ENCODE results near the gene ETS2.
"Not testable (repeated sequence)": the region's sequence is repeated elsewhere in the genome, so short reads cannot be mapped to it uniquely, and the experiment has no call there.

Gene ETS2

DNA sequence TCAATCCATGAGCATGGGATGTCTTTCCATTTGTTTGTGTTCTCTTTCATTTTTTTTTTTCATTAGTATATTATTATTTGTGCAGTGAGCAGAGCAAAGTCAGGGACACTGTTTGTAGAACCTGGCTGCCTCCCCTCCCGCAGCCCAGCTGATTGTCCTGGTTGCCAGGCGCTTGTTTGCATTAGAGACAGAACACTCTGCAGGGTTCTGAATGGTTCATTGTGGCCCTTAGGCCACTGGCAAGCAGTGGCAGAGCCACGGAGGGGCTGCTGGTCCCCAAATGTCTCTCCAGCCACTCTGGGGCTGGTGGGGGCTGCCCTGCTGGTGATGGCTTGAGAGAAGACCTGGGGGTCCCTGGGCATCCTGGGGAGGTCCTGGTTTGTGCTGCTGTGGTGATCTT lies 29.0 kb downstream of the ETS2 start:
- in situ Hi-C loops (cut with MboI; ENCODE audit: low sequenced_read_pairs), result no loop called here

DNA sequence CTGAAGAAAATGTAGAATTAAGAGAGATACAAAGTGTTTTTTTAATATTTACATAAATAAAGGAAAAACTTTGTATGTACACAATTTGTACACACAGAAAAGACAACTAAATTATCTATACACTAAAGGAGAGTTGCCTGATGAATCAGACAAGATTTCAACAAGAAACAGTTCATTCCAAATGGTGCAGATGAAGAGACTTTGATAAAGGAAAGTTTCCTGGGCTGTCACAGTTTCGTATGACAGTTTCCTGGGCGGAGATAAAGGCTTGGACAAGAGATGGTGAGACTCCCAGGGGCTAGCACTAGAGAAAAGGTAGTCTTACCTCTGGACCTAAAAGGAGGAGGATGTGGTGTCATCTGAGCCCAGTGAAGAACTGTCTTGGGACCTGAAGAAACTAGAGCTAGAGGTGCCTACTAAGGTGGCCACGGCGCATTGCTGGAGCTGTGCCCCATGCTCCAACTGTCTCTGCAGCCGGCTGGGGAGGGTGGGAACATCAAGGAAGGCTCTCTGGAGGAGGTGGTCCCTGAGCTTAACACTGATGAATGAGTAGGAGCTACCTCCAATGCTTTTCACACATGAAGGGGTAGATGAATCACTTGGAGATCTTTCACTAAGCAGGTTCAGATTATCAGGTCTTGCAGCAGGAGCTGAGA lies 32.2 kb downstream of the ETS2 start:
- in situ Hi-C loops (cut with MboI; ENCODE audit: low sequenced_read_pairs), result no loop called here

DNA sequence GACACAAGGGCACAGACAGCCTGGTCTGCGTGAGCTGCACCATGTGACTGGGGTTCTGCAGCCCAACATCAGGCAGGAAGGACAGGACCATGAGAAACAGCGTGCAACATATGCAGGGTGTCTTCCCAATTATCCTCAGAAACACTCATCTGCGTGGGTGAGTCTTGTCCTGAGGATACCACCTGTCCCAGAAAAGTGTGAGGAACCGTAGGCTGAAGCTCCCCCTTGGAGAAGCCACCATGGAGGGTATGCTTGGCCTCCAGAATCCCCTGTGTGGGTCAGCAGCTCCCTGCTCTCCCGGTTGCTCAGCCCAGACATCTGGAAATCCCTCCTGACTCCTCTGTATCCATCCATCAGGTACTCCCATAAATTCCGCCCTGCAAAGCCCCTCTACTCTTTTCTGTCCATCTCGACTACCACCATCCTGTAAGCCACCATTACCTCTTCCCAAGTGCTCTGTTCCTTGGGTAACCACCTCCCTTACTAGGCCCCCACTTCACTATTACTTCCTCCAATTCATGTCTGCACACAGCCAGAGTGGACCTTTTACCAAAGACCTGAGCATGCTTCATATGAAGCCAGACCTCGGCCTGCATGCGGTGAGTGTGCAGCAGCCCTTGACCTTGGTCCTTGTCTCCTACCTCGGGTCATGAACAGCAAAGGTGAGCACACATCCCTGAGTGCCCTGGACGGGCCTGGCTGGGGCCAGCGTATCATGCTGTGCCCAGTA lies 33.0 kb downstream of the ETS2 start:
- in situ Hi-C loops (cut with MboI; ENCODE audit: low sequenced_read_pairs), result no loop called here

DNA sequence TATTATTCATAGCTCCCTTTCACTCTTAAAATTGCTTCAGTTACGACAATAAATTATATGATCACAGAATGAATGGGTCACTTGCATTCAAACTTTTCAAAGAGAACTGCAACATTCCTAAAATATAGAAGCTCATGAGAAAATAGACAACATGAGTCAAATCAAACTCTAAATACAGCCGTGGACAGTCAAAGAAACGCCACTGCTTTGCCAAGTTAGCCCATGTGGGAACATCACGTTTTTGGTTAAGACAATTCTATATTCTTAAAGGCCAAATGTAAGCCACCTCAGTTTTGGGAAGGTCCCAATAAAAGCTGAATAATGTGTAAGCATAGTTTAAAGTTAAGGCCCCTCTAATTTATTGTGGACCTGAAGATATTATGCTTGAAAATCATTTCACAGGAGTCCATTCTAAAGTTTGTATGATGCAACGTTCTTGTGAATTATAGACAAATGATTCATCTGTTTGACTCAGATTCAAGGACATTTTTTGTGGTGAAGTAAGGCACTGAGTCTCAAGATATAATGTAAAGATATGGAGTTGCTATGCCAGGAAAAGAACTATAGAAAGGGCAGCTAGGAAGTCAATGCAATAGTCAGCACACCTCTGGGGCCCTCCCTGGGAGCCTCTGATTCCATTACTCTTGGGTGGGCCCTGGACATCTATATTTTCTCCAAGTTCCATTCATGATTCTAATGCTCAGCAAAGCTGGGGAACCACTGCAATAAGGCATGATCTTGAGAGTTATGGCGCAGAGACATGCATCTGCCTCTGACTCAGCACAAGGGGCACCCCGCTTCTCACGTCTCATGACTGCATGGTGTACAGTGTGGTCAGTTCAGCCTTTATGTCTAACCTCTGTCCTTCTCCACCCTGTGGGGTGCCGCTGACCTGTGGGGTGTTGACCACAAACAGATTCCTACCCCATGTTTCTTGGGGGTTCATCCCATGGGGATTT lies 33.9 kb downstream of the ETS2 start:
- in situ Hi-C loops (cut with MboI; ENCODE audit: low sequenced_read_pairs), result no loop called here

DNA sequence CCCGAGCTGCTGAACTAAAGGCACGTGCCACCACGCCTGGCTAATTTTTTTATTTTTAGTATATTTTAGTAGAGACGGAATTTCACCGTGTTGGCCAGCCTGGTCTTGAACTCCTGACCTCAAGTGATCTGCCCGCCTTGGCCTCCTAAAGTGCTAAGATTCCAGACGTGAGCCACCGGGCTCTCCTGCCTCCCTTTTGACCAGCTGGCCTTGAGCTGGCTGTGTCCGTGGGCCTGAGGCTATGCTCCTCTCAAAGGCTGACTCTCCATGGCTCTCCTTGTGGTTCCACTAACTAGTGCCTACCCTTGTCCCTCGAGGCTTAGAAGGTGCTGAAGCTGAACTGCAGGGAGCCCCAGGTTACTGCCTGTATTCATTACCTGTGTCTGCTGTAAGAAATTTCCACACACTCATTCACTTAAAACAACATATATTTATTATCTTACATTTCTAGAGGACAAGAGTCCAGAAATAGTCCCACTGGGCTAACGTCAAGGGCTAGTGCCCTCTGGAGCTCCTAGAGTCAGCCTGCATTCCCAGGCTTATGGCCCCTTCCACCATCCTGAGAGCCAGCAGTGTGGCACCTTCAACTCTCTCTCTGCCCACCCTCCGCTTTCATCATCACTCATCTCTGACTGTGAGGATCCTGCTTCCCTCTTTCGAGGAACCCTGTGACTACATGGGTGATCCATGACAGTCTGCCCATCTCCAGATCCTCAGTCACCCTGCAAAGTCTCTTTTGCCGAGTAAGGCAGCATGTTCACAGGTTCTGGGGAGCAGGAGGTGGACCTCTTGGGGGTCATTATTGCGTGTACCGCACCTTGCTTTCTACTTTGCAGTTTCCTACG lies 34.9 kb downstream of the ETS2 start:
- in situ Hi-C loops (cut with MboI; ENCODE audit: low sequenced_read_pairs), result no loop called here

DNA sequence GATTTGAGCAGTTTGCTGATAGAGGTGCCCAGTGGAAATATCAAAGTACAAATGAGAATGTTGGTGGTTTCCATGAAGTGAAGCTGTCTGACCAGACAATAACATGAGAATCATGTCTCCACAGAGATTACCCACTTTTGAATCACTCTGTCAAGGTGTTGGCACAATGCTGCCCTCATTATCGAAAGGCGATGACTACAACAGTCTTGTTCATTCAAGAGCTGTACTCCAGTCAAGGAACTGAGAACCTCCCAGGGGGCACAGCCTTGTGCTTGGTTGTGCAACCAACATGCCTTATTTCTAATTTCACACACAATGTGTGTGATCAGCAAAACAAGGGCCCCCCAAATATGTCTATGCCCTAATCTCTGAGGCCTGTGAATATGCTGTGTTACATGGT lies 35.7 kb downstream of the ETS2 start:
- in situ Hi-C loops (cut with MboI; ENCODE audit: low sequenced_read_pairs), result no loop called here

DNA sequence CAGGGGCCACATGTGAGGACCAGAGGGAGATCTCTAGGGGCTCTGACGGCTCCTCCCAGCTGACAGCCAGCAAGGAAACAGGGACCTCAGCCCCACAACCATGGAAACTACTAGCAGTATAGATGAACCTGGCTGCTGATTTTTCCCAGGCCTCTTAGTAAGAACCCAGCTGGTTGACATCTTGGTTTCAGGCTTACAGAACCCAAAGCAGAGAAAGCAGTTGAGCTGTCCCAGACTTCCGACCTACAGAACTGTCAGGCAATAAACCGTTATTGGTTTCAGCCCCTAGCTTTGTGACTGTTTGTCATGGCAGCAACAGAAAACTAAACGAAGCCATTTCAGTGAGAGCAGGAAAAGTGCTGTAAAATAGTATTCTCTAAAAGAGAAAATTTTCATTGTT lies 36.4 kb downstream of the ETS2 start:
- in situ Hi-C loops (cut with MboI; ENCODE audit: low sequenced_read_pairs), result no loop called here

DNA sequence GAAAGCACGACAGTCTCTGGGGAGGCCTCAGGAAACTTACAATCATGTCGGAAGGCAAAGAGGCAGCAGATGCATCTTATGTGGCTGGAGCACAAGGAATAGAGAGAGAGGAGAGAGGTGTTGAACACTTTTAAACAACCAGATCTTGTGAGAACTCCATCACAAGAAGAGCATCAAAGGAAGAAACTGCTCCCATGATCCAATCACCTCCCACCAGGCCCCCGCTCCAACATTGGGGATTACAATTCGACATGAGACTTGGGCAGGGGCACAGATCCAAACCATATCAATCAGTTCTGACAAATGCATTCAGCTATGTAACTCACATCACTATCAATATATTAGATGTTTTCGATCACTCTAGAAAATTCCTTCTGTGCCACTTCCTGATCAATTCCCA lies 37.6 kb downstream of the ETS2 start:
- in situ Hi-C loops (cut with MboI; ENCODE audit: low sequenced_read_pairs), result no loop called here

DNA sequence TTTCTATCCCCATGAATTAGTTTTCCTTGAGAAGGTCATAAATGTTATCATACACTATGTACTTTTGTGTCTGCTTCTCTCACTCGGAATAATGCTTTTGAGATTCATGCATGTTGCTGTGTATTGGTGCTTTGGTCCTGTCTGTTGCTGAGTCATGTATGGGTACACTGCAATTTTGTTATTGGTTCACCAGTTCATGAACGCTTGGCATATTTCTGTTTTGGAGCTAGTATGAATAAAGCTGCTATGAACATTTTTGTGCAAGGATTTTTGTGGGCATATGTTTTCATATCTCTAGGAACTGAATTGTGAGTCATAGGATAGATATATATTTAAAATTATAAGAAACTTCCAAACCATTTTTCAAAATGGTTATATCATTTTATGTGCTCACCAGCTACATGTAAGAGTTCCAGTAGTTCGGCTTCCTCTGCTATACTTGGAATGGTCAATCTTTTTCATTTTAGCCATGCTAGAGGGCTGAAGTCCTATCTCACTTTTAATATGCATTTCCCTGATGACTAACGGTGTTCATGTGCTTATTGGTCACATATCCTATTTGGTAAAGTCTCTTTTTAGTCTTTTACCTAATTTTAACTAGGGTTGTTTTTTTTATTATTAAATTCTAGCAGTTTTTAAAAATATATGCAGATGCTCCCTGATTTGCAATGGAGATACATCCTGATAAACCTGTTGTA lies 38.2 kb downstream of the ETS2 start:
- in situ Hi-C loops (cut with MboI; ENCODE audit: low sequenced_read_pairs), result no loop called here

DNA sequence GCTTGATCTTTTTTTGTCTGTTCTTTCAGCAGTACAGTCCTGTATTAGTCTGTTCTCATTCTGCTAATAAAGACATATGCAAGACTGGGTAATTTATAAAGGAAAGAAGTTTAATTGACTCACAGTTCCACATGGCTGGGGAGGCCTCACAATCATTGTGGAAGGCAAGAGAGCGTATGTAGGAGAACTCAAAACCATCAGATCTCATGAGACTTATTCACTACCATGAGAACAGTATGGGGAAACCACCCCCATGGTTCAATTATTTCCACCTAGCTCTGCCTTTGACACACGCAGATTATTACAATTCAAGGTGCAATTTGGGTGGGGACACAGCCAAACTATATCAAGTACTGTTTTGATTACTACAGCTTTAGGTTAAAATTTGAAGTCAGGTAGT lies 39.6 kb downstream of the ETS2 start:
- in situ Hi-C loops (cut with MboI; ENCODE audit: low sequenced_read_pairs), result not testable (repeated sequence)

DNA sequence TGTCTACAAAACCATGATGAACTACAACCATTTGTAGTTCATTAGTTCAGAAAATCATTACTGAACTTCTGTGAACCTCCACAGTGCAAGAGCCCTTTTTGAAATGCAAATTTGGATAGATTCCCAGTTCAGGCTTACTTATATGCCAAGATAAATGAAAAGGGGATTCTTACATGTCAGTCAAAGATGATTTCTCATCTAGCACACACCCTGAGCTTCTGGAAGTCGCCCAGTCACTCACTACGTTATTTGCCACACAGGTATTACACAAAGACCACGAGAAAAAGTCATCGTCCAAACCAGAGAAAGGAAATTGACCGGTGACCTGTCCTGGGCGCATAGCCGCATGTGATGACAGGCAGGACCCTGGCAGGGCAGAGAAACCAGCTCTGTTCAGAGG lies 41.8 kb downstream of the ETS2 start:
- in situ Hi-C loops (cut with MboI; ENCODE audit: low sequenced_read_pairs), result no loop called here

DNA sequence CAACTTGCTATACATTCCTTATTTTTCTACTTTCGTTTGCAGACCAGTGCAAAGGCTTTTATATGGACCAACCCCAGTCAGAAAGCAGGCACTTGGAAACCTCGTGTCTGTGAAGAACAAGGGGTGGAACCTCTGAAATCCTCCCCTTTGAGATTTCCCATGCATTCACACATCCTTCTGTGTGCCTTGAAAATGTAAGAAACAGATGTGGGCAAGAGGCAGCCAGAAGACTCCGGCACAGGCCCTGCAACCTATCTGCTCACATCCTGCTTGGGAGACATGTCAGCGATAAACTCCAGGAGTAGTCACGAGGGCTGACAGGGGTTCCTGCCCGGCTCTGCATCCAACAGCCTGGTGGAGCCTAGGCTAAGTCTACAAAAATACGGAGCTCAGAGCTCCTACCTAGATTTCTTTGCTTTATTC lies 42.5 kb downstream of the ETS2 start:
- in situ Hi-C loops (cut with MboI; ENCODE audit: low sequenced_read_pairs), result no loop called here

DNA sequence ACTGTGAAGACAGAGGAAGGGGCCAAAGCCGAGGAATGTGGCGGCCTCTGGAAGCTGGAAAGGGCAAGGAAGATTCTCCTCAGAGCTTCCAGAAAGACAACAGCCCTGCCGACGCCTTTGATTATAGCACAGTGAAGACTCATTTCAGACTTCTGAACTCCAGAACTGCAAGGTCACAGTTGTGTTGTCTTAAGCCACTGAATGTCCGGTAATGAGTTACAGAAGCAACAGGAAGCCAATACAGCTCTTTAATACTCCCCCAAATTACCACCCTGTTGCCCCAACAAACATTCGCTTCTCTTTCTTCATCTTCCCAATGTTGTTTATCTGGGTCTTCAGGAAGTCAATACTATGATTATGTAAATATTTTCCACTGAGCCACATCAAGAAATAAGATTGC lies 44.0 kb downstream of the ETS2 start:
- in situ Hi-C loops (cut with MboI; ENCODE audit: low sequenced_read_pairs), result loop anchor here (10.0 kb wide), 1 partner anchor 65 kb away; no protein-coding TSS in a partner anchor

DNA sequence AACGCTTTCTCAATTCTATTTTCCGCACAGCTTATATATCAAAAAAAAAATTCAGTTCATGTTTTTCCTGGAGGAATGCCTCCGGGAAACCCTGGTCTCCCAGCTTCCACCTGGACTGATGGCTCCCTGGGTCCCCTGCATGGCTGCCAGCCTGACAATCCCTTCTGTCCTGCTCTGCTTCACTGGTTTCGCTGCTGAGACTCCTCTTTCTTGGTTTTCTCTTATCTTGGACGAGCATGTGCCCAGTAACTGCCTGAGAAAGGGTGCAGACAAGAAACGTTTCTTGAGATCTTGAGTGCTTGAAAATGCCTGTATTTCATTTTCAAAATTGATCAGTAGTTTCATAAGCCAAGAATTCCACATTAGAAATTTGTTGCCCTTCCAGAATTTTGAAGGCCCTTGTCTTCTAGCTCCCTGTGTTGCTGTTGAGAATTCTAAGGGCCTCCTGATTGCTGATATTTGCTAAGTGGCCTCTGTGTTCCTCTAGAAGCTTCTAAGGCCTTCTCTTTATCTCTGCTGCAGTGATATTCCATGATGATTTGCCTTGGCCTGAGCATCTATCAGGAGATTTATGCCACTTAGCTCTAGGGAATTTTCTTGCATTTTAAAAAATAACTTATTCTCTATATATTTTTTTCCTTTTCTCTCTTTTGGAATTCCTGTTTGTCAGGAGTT lies 44.7 kb downstream of the ETS2 start:
- in situ Hi-C loops (cut with MboI; ENCODE audit: low sequenced_read_pairs), result loop anchor here (10.0 kb wide), 1 partner anchor 64 kb away; no protein-coding TSS in a partner anchor

DNA sequence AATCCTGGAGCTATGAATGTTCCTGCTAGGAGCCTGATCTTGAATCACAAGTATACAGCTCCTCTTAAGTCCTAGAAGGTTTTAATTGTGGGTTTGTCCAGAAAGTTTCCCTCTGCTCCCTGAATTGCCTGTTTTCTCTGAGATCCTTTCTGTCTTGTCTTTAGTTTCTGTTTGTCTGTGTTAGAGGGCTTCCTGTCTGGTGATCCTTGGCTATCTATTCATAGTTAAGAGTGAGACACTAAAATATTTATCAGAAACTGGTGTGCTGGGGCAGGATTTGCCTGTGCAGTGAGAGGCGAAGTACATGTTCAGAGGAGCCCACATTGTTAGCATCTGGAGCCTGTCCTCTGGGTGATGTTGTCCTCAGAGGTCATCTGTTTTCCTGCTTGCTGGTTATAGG lies 45.4 kb downstream of the ETS2 start:
- in situ Hi-C loops (cut with MboI; ENCODE audit: low sequenced_read_pairs), result loop anchor here (10.0 kb wide), 1 partner anchor 64 kb away; no protein-coding TSS in a partner anchor

DNA sequence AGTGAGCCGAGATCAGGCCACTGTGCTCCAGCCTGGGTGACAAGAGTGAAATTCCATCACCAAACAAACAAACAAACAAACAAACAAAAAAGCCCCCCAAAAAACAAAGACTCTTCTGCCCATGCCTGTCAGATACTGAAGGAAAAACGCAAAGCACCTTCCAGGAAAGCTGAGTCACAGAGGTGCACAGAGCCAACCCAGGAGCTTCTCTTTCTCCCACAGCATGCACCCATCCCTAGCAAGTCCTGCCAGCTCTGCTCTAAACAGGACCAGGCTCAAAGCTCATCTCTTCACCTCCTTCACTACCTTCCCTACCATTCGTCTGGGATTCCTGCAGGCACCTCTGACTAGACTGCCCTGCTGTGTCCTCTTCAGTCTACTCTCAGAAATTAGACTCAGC lies 46.5 kb downstream of the ETS2 start:
- in situ Hi-C loops (cut with MboI; ENCODE audit: low sequenced_read_pairs), result loop anchor here (10.0 kb wide), 1 partner anchor 63 kb away; no protein-coding TSS in a partner anchor

DNA sequence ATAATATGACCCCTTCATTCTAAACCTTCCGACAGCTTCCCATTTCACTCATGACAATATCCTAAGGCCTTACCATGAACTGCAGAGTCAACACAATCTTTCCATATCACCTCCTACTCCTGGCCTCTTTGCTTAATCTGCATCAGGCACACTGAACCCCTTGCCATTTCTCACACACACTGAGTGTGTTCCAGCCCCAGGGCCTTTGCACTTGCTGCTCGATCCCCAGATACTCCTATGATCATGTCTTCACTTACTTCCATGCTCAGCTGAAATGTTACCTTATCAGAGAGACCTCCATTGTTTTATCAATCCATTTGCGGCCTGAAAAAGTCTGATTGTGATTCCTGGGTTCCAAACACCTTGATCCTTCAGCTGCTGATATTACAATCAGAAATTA lies 47.0 kb downstream of the ETS2 start:
- in situ Hi-C loops (cut with MboI; ENCODE audit: low sequenced_read_pairs), result loop anchor here (10.0 kb wide), 1 partner anchor 62 kb away; no protein-coding TSS in a partner anchor

DNA sequence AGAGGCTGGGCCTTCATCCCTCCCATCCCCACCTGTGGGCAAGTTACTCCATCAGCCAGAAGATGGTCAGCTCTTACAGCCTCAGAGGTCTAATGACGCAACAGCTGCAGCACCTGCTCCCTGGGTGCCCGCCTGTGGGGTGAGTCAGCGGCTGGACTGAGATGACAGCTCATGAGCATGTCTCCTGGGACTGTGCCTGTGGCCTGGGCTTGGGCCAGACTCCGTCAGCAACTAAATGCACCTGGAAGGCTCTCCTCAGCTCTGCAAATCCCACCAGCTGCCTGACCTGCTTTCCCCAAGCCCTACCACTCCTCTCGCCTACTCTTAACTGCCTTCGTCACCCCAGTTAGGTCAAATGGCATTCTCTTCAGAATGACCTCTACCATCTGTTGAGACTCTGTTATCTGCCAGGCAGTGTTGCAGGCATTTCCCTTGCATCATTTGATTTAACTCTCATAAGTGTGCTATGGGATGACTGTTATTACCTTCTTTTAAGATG lies 47.7 kb downstream of the ETS2 start:
- in situ Hi-C loops (cut with MboI; ENCODE audit: low sequenced_read_pairs), result loop anchor here (10.0 kb wide), 1 partner anchor 61 kb away; no protein-coding TSS in a partner anchor
